HUES6 (cell line): ENCODE measurements around the gene RAC3.

ENCODE experiments used
- H3K27ac ChIP-seq: 2 replicates; pipeline ENCODE4 v1.7.0; 2013; ENCODE audit warnings: low read depth, mild to moderate bottlenecking, low read length, inconsistent platforms
- H3K27me3 ChIP-seq: 2 replicates; pipeline ENCODE4 v1.6.1; 2013; ENCODE audit warnings: low read length; ENCODE audit not compliant: control insufficient read depth, insufficient read depth
- H3K36me3 ChIP-seq: 2 replicates; pipeline ENCODE4 v1.6.1; 2013; ENCODE audit warnings: low read length; ENCODE audit not compliant: control insufficient read depth, insufficient read depth
- H3K4me1 ChIP-seq: 2 replicates; pipeline ENCODE4 v1.6.1; 2013; ENCODE audit warnings: low read length; ENCODE audit not compliant: control insufficient read depth, insufficient read depth
- H3K4me3 ChIP-seq: 2 replicates; pipeline ENCODE4 v1.5.1; 2013; ENCODE audit warnings: low read depth, low read length
- H3K9ac ChIP-seq: one replicate; pipeline ENCODE4 v1.6.1; 2013; ENCODE audit warnings: mild to moderate bottlenecking, low read length
- H3K9me3 ChIP-seq: 2 replicates; pipeline ENCODE4 v1.6.1; 2013; ENCODE audit warnings: low read depth, low read length; ENCODE audit not compliant: control insufficient read depth, insufficient read depth

RAC3 gene

GRCh38 chr17:82014971-82015310, 16.5 kb upstream of the RAC3 start:
- Histone ChIP-seq H3K4me3 (no peak overlapping the region), H3K27ac (no peak overlapping the region), H3K9me3 (no peaks in the 10 kb centered on the region), H3K9ac (no peak overlapping the region), H3K36me3 (peaks cover 18% of the 10 kb centered on the region), H3K4me1 (peaks cover 16% of the 10 kb centered on the region; the same call in 1 of the 2 replicates), H3K27me3 (no peaks in the 10 kb centered on the region)

DNA sequence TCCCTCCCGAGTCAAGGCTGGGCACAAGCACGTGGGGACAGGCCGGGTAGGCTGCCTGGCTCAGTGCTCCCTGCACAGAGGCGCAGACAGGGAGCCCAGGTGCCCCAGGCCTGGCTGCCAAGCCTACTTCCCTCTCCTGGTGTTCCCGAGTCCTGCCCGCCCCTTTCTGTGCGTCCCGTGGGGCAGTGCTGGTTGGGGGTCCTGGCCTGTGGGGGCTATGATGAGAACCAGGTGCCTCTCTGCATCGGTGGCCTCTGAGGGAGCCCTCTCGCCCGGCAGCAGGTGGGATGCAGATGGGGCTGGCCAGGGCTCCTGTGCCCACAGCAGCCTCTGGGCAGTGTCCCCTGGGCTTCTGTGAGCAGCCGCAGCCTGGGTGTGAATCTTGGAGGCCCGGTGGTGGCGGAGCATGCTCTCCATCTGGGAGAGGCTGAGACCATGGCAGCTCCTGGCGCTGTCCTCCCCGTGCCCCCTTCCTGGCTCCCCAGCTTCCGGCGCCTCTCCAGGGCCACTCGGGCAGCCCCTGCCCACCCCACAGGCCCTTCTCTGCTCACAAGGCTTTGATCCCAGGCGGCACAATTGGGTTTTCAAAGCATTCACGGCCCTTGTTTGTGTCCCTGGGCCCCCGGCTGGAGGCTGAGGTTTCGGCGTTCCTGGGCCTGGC, 16.0 kb upstream of the RAC3 start:
- Histone ChIP-seq H3K9me3 (no peaks in the 10 kb centered on the region), H3K27ac (no peak overlapping the region), H3K4me3 (no peak overlapping the region), H3K9ac (no peak overlapping the region), H3K36me3 (peaks cover 18% of the 10 kb centered on the region), H3K4me1 (peaks cover 19% of the 10 kb centered on the region; the same call in 1 of the 2 replicates), H3K27me3 (no peaks in the 10 kb centered on the region)

GRCh38 chr17:82016061-82016874, 15.2 kb upstream of the RAC3 start:
- Histone ChIP-seq H3K9ac (no peak overlapping the region), H3K4me1 (peaks cover 20% of the 10 kb centered on the region), H3K27me3 (no peaks in the 10 kb centered on the region), H3K27ac (no peak overlapping the region), H3K9me3 (no peaks in the 10 kb centered on the region), H3K4me3 (no peak overlapping the region), H3K36me3 (peaks cover 18% of the 10 kb centered on the region)

DNA sequence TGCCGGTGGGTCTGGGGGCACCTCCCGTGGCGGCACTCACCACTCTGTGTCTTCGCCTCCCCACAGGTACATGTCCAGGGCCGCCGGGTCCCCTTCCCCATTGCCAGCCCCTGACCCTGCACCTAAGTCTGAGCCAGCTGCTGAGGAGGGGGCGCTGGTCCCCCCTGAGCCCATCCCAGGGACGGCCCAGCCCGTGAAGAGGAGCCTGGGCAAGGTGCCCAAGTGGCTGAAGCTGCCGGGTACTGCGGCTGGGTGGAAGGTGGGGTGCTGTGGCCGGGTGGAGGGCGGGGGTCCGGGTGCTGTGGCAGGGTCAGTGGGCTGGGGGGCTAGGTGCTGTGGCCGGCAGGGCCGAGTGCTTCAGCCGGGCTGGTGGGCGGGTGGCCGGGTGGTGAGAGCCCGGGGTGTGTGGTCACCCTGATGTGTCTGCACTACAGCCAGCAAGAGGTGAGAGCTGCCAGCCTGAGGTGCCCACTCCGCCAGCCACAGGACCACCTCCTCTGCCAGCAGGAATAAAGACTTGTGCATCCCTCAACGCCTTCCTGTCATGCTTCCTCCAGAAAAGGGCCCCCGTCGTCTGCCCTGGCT, 14.5 kb upstream of the RAC3 start:
- H3K27me3 ChIP-seq, result no peaks in the 10 kb centered on the region
- H3K9me3 ChIP-seq, result no peaks in the 10 kb centered on the region
- no peak overlapping the region for H3K4me3 ChIP-seq
- peaks cover 25% of the 10 kb centered on the region for H3K4me1 ChIP-seq
- peaks cover 18% of the 10 kb centered on the region for H3K36me3 ChIP-seq
- H3K9ac ChIP-seq, result no peak overlapping the region
- H3K27ac ChIP-seq, result no peak overlapping the region

DNA sequence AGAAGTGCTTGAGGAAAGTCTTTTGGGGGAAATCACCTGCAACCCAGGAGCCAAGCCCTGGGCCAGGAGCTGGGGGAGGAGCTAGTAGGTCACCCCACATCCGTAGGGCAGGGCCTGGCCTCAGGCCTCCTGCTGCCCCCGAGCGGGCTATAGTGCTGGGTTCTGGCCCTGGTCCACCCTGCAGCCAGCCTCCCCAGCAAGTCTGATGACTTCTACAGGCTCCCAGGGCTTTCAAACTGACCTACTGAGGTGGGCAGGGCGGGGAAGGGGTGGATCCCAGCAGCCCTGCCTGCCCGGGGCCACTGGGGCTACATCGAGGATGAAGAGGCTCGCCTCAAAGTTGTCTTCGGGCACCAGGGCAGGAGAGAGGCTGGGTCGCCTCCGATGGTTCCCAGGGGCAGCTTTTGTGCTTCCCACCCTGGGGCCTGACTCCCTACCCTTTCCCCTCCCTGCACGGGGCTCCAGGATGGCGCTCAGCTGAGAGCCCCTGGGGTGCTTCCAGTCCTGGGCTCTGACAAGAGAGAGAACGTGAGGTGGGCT, 13.8 kb upstream of the RAC3 start:
- H3K4me1 ChIP-seq, result peaks cover 20% of the 10 kb centered on the region
- no peak overlapping the region for H3K27ac ChIP-seq
- H3K4me3 ChIP-seq, result no peak overlapping the region
- H3K9ac ChIP-seq, result no peak overlapping the region
- no peaks in the 10 kb centered on the region for H3K9me3 ChIP-seq
- H3K36me3 ChIP-seq, result peaks cover 18% of the 10 kb centered on the region
- H3K27me3 ChIP-seq, result no peaks in the 10 kb centered on the region

- H3K4me3 ChIP-seq, result no peak overlapping the region
- no peak overlapping the region for H3K9ac ChIP-seq
- peaks cover 13% of the 10 kb centered on the region for H3K4me1 ChIP-seq
- H3K27ac ChIP-seq, result no peak overlapping the region
- no peaks in the 10 kb centered on the region for H3K27me3 ChIP-seq
- H3K36me3 ChIP-seq, result peaks cover 18% of the 10 kb centered on the region
- no peaks in the 10 kb centered on the region for H3K9me3 ChIP-seq
These were observed 13.1 kb upstream of the RAC3 start for GRCh38 chr17:82018152-82018988.

DNA sequence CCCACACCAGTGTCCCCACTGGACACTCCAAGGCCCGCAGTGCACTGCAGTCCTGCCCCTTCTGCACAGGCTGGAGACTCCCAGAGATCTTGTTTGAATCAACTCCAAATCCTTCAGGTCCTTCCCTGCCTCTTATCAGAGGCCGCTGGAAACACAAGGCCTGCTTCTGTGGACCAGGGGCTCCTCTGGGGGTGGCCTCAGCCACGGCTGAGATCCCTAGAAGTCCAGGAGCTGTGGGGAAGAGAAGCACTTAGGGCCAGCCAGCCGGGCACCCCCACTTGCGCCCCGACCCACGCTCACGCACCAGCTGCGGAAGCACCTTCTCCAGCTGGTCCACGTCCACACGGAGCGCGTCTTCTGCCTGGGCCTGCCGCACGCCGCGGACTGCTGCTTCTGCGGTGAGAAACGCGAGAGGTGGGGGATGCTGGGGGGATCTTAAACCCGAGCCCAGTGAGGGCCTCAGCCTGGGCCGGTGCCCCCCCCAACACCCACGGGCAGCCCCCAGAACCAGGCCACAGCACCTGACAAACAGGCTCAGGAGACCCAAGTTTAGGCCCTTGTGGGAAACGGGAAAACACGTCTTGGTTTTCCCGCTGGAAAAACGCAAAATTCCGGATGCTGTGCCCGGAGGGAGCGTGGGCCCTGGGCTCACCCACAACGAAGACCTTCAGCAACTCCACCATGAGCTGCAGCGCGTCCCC, 12.3 kb upstream of the RAC3 start:
- Histone ChIP-seq H3K36me3 (peaks cover 18% of the 10 kb centered on the region; the same call in 1 of the 2 replicates), H3K4me1 (peaks cover 18% of the 10 kb centered on the region), H3K27me3 (no peaks in the 10 kb centered on the region), H3K4me3 (no peak overlapping the region), H3K9me3 (no peaks in the 10 kb centered on the region), H3K9ac (no peak overlapping the region), H3K27ac (no peak overlapping the region)

DNA sequence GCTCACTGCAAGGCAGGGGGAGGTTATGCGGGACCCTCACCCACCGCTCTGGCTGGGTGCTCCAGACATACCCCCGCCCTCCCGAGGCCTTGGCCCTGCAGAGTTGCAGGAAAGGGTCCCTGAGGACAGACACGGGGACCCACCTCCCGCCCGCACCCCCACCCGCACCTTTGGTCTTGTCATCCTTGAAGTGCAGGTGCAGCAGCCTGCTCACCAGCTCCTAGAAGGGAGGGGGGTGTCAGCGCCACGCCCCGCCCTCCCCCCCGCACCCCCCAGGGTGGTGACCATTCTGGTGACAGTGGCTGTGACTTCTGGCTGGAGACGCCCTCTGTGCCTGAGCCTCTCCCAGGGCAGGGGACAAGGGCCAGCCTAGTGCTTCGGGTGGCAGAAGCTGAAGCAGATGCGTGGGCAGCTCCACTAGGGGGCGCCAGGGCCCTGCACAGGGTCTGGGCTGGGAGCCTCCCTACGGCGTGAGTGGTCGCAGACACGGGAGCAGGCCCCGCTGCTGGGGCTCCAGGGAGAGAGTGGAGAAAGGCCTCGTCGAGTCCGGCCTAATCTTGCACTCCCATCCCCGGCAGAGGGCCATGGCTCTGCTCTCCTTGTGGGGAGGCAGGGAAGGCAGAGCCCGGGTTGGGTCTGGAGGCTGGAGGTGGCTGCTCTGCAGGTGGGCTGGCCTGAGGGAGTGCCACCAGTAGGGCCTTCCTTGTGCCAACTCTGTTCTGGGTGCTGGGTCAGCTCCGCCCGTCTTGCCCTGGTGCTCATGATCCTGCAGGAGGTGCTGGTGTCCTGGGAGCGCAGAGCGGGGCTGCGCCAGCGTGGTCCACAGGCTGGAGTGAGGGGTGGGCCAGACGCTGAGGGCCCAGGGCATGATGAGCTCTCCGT, 11.5 kb upstream of the RAC3 start:
- H3K27me3 ChIP-seq, result no peaks in the 10 kb centered on the region
- no peak overlapping the region for H3K4me3 ChIP-seq
- H3K9ac ChIP-seq, result no peak overlapping the region
- no peak overlapping the region for H3K27ac ChIP-seq
- H3K9me3 ChIP-seq, result no peaks in the 10 kb centered on the region
- H3K4me1 ChIP-seq, result peaks cover 19% of the 10 kb centered on the region
- H3K36me3 ChIP-seq, result peaks cover 18% of the 10 kb centered on the region; the same call in 1 of the 2 replicates

DNA sequence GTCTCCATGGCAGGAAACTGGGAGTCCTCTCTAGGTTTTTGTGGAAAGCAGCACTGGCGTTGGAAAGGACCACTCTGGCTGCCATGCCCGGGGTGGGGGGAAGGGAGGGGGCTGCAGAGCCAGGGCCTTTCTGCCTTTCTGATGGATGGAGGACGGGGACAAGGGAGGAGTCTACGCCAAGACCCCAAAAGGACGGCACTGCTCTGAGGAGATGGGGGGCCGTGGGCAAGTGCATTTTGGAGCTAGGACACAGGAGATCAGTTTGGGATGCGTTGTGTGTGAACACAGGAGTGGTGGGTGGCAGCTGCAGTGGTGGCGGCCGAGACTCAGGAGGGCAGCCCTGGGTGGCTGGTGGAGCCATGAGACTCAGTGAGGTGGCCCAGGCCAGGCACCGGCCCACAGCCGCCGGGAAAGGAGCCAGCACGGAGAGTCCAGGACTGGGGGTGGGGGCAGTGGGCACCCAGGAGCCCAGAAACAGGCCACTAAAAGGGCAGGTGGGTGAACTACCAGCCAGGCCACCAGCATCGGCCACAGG, 10.8 kb upstream of the RAC3 start:
- H3K9me3 ChIP-seq, result no peaks in the 10 kb centered on the region
- H3K36me3 ChIP-seq, result peaks cover 18% of the 10 kb centered on the region; the same call in 1 of the 2 replicates
- H3K4me1 ChIP-seq, result peaks cover 19% of the 10 kb centered on the region
- no peaks in the 10 kb centered on the region for H3K27me3 ChIP-seq
- no peak overlapping the region for H3K4me3 ChIP-seq
- H3K9ac ChIP-seq, result no peak overlapping the region
- no peak overlapping the region for H3K27ac ChIP-seq
